Sigmoid colon (tissue), 7 donors: ENCODE results near the gene PRKAG2. TPM values are rescaled to one million over a fixed set of nuclear protein-coding genes. Genes with fewer than 3 reads are reported as not detected.

ENCODE experiments used
- DNase-seq: peaks from one replicate; pipeline ENCODE4 v3.0.0-alpha.2; 2019
- H3K27ac ChIP-seq, 4 donors: fragments of 200-600 bp; sonication (generic); one replicate each; pipeline ENCODE4 v1.5.1; 2016 to 2019; ENCODE audit warnings: mild to moderate bottlenecking in 1 of 4
- H3K27me3 ChIP-seq, 3 donors: fragments of 200-600 bp; sonication (generic); one replicate each; pipeline ENCODE4 v1.5.1; 2019; ENCODE audit warnings: mild to moderate bottlenecking in 1 of 3
- H3K36me3 ChIP-seq, 4 donors: fragments of 200-600 bp; sonication (generic); one replicate each; pipeline ENCODE4 v1.5.1; 2016 to 2019
- H3K4me1 ChIP-seq, 4 donors: fragments of 200-600 bp; sonication (generic); one replicate each; pipeline ENCODE4 v1.5.1; 2017 to 2019
- H3K4me3 ChIP-seq, 4 donors: fragments of 200-600 bp; sonication (generic); one replicate each; pipeline ENCODE4 v1.5.1; 2017 to 2019; ENCODE audit warnings: mild to moderate bottlenecking in 2 of 4, moderate library complexity in 1 of 4
- H3K9me3 ChIP-seq, 4 donors: fragments of 200-600 bp in 3 of 4; sonication (generic) in 3 of 4; one replicate each; pipeline versions ENCODE4 v1.5.1 to v1.6.1; 2013 to 2019
- EP300 ChIP-seq, 4 donors: sonication (generic); formaldehyde crosslinking; IDR thresholded peaks; one replicate each; pipeline ENCODE4 v1.6.1; 2017; ENCODE audit warnings: antibody characterized with exemption in 4 of 4
- POLR2A ChIP-seq, 2 donors: fragments of 450-650 bp; IDR thresholded peaks; one replicate each; pipeline ENCODE4 v1.6.1; 2016; ENCODE audit warnings: antibody characterized with exemption in 2 of 2, mild to moderate bottlenecking in 2 of 2, moderate library complexity in 2 of 2
- POLR2AphosphoS5 ChIP-seq, 4 donors: sonication (generic); formaldehyde crosslinking; IDR thresholded peaks; one replicate each; pipeline ENCODE4 v1.6.1; 2017; ENCODE audit warnings: antibody characterized with exemption in 4 of 4
- WGBS, 2 donors: extraction: QIAGEN DNeasy Blood & Tissue Kit; methylation state at CpG; one replicate each; pipeline ENCODE4 v1.1.7; 2013; 5-methylcytosine and 5-hydroxymethylcytosine counted together
- intact Hi-C: fragments of 100-400 bp; cut with DNase I; formaldehyde crosslinking; loops from one replicate; pipeline ENCODE4 v1.15.1; 2023
- polyA plus RNA-seq, 3 donors: library from polyadenylated mRNA; stranded (reverse); fragments of 200-250 nt; gene quantifications; one replicate each; pipeline ENCODE4 v1.2.3, GENCODE V29; 2013
- total RNA-seq, 4 donors: library from RNA; depleted of rRNA; stranded (reverse); fragments of >200 nt; gene quantifications; one replicate each; pipeline ENCODE4 v1.1.0, GENCODE V29; 2016
- TF ChIP-seq, protein P1 (sequence below), 4 experiments: fragments of 450-650 bp in 3 of 4; fragments of 200-600 bp in 1 of 4; IDR thresholded peaks; one replicate each; pipeline ENCODE4 v1.5.1; 2016 to 2019; ENCODE audit warnings: antibody characterized with exemption in 4 of 4, mild to moderate bottlenecking in 3 of 4, moderate library complexity in 2 of 4
- donor health status: healthy with polysubstance abuse.
- donor health status: Bipolar disorder and iron deficiency.
- donor health status: healthy.

The PRKAG2 gene
- total and polyA plus RNA-seq, 7 donors: 19.2 to 51.2 (median 37.1) TPM

DNA sequence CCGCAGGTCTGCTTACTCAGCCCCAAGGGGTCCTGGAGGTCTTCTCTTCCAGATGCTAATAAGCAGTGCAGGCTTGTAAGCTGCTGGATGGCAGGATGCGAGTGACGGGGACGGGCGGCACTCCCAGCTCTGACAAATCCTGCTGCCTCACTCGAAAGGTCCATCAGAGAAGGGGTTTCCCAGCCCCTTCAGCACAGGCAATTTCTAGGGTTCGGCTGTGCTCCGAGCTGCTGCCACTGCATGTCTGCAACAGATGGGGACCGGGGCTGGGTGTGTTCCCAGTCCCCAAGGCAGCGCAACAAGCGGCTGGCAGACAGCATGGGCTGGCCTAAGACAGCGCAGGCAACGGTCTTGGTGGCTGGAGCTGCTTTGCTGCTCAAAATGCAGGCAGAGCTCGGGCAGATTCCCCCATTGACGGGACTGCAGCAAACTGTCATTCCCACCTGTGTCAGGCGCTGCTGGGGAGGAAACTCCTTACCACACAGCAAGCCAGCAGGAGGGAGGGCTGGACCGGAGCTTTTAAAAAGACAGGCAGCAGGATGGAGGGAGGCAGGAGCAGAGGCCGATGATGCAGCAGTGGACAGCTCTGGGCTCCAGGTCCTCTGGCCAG, 62.4 kb downstream of the PRKAG2 start:
- 87 to 93% methylated on average over 18 of the region's 18 CpGs for WGBS, 2 donors
- intact Hi-C loops: no loop called here
- TF ChIP-seq POLR2AphosphoS5 (IDR thresholded peaks at IDR 0.05) (no peak), EP300 (IDR thresholded peaks at IDR 0.05) (no peak), POLR2A (IDR thresholded peaks at IDR 0.05) (no peak)
- TF ChIP-seq, protein P1, sequence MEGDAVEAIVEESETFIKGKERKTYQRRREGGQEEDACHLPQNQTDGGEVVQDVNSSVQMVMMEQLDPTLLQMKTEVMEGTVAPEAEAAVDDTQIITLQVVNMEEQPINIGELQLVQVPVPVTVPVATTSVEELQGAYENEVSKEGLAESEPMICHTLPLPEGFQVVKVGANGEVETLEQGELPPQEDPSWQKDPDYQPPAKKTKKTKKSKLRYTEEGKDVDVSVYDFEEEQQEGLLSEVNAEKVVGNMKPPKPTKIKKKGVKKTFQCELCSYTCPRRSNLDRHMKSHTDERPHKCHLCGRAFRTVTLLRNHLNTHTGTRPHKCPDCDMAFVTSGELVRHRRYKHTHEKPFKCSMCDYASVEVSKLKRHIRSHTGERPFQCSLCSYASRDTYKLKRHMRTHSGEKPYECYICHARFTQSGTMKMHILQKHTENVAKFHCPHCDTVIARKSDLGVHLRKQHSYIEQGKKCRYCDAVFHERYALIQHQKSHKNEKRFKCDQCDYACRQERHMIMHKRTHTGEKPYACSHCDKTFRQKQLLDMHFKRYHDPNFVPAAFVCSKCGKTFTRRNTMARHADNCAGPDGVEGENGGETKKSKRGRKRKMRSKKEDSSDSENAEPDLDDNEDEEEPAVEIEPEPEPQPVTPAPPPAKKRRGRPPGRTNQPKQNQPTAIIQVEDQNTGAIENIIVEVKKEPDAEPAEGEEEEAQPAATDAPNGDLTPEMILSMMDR (IDR thresholded peaks at IDR 0.05): no peak

DNA sequence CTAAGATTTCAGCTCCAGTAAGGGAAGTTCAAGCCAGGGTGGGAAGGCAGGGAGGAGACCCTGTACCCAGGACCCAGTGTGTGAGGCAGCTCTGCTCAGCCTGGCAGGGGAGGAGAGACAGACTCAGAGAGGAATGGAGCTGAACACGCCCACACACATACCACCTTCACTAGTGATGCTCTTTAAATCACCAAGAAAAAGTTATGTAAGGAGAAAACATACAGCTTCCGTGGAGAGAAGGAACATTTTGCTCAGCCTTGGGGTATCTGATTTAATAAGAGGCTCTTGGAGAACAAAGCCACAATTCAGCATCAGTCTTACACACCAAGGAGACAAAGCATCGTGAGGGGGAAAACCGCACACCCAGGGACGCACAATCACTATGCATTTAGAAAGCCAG, 62.9 kb downstream of the PRKAG2 start:
- no peaks in the 10 kb centered on the region for H3K36me3 ChIP-seq
- no peak overlapping the region for H3K4me3 ChIP-seq
- no peak for DNase-seq
- no peaks in the 10 kb centered on the region for H3K9me3 ChIP-seq
- no peak overlapping the region for H3K27ac ChIP-seq
- H3K27me3 ChIP-seq: no peaks in the 10 kb centered on the region
- 88 to 92% methylated on average over 5 of the region's 5 CpGs for WGBS, 2 donors
- TF ChIP-seq, protein P1 (IDR thresholded peaks at IDR 0.05): no peak
- TF ChIP-seq POLR2A (IDR thresholded peaks at IDR 0.05) (no peak), EP300 (IDR thresholded peaks at IDR 0.05) (no peak)
- intact Hi-C loops: no loop called here
- H3K4me1 ChIP-seq: no peaks in the 10 kb centered on the region

More for the DNA sequence above, 62.4 kb downstream of the PRKAG2 start:
- Histone ChIP-seq H3K27me3 (no peaks in the 10 kb centered on the region), H3K4me1 (no peaks in the 10 kb centered on the region), H3K36me3 (no peaks in the 10 kb centered on the region), H3K27ac (no peak overlapping the region), H3K4me3 (no peak overlapping the region), H3K9me3 (no peaks in the 10 kb centered on the region)
- no peak for DNase-seq

DNA sequence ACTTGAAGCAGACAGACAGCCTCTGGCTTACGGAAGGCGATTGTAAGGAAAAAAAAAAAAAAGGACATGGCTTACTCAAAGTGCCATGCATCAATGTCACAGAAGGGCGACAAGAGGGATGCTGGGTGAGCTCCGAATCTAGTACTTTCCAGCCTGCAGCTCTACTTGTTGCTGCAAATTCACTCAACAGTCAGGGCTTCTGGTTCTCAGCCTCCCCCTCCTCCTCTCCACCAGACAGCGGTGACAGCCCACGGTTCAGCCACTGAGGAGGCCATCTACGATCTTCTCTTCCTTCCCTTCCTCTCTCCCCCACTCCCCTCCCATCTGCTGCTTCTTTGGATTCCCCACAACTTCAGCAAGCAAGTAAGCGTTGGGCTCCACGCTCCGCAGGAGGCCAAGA, 63.5 kb downstream of the PRKAG2 start:
- intact Hi-C loops: no loop called here
- TF ChIP-seq, protein P1 (IDR thresholded peaks at IDR 0.05): no peak
- TF ChIP-seq POLR2A (IDR thresholded peaks at IDR 0.05) (no peak), POLR2AphosphoS5 (IDR thresholded peaks at IDR 0.05) (no peak), EP300 (IDR thresholded peaks at IDR 0.05) (no peak)
- no peaks in the 10 kb centered on the region for H3K4me1 ChIP-seq
- 76 to 86% methylated on average over 10 of the region's 10 CpGs for WGBS, 2 donors
- no peak overlapping the region for H3K27ac ChIP-seq
- H3K4me3 ChIP-seq: no peak overlapping the region
- no peaks in the 10 kb centered on the region for H3K9me3 ChIP-seq
- no peaks in the 10 kb centered on the region for H3K27me3 ChIP-seq
- no peaks in the 10 kb centered on the region for H3K36me3 ChIP-seq
- no peak for DNase-seq

DNA sequence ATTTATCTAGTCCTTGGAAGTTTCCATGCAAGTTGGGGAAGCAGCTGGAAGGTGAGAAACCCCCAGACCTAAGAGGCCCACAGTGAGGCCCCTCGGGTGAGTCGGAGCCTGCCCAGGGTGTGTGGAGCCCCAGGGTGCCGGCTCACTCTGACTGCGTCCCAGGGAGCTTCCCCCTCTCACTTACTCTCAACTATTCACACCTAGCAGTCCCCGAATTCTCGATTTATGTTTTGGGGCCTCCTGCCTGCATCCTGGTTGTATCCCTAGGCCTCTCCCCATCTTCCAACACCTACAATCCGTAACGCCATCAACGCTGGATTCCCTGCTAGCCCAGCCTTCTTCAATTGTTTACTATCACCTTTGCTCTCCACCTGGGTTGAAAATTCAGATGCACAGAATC, 63.9 kb downstream of the PRKAG2 start:
- intact Hi-C loops: no loop called here
- TF ChIP-seq EP300 (IDR thresholded peaks at IDR 0.05) (no peak), POLR2A (IDR thresholded peaks at IDR 0.05) (no peak), POLR2AphosphoS5 (IDR thresholded peaks at IDR 0.05) (no peak)
- TF ChIP-seq, protein P1 (IDR thresholded peaks at IDR 0.05): no peak
- Histone ChIP-seq H3K4me3 (no peak overlapping the region), H3K27me3 (no peaks in the 10 kb centered on the region), H3K4me1 (no peaks in the 10 kb centered on the region), H3K9me3 (no peaks in the 10 kb centered on the region), H3K36me3 (no peaks in the 10 kb centered on the region), H3K27ac (no peak overlapping the region)
- 81 to 87% methylated on average over 9 of the region's 9 CpGs for WGBS, 2 donors
- DNase-seq: no peak
